Measurements from ENCODE around the gene SEMA5B. TPM values are rescaled to one million over a fixed set of nuclear protein-coding genes. Genes with fewer than 3 reads are reported as not detected.
A peak's percentile ranks its signal among the peaks of the same experiment; 100 is the strongest.

The SEMA5B gene
- total RNA-seq, 1 donor from 2014 or later, result 68.8 TPM

- Mint-ChIP-seq H3K27me3 (ENCODE audit: low read depth) (peaks cover 5% of the 10 kb centered on the region), H3K4me1 (ENCODE audit: low read depth) (peaks cover 34% of the 10 kb centered on the region), H3K4me3 (ENCODE audit: unreplicated experiment) (no peak overlapping the region), H3K27ac (ENCODE audit: unreplicated experiment) (no peak overlapping the region), H3K36me3 (ENCODE audit: low read depth) (no peaks in the 10 kb centered on the region), H3K9me3 (ENCODE audit: low read depth) (no peaks in the 10 kb centered on the region)
- TF ChIP-seq, protein P1, sequence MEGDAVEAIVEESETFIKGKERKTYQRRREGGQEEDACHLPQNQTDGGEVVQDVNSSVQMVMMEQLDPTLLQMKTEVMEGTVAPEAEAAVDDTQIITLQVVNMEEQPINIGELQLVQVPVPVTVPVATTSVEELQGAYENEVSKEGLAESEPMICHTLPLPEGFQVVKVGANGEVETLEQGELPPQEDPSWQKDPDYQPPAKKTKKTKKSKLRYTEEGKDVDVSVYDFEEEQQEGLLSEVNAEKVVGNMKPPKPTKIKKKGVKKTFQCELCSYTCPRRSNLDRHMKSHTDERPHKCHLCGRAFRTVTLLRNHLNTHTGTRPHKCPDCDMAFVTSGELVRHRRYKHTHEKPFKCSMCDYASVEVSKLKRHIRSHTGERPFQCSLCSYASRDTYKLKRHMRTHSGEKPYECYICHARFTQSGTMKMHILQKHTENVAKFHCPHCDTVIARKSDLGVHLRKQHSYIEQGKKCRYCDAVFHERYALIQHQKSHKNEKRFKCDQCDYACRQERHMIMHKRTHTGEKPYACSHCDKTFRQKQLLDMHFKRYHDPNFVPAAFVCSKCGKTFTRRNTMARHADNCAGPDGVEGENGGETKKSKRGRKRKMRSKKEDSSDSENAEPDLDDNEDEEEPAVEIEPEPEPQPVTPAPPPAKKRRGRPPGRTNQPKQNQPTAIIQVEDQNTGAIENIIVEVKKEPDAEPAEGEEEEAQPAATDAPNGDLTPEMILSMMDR (IDR thresholded peaks at IDR 0.05), result no peak
- no peak for DNase-seq (ENCODE audit: low spot score)
Measured at GRCh38 chr3:123034120-123034519, 6.6 kb upstream of the SEMA5B start.

GRCh38 chr3:123032057-123032456, 4.5 kb upstream of the SEMA5B start:
- H3K36me3 Mint-ChIP-seq (ENCODE audit: low read depth), result no peaks in the 10 kb centered on the region
- H3K4me3 Mint-ChIP-seq (ENCODE audit: unreplicated experiment), result no peak overlapping the region
- TF ChIP-seq, protein P1 (IDR thresholded peaks at IDR 0.05), result no peak
- H3K9me3 Mint-ChIP-seq (ENCODE audit: low read depth), result no peaks in the 10 kb centered on the region
- H3K27ac Mint-ChIP-seq (ENCODE audit: unreplicated experiment), result no peak overlapping the region
- H3K27me3 Mint-ChIP-seq (ENCODE audit: low read depth), result peaks cover 10% of the 10 kb centered on the region
- H3K4me1 Mint-ChIP-seq (ENCODE audit: low read depth), result peaks cover 29% of the 10 kb centered on the region
- DNase-seq (ENCODE audit: low spot score), result no peak

DNA sequence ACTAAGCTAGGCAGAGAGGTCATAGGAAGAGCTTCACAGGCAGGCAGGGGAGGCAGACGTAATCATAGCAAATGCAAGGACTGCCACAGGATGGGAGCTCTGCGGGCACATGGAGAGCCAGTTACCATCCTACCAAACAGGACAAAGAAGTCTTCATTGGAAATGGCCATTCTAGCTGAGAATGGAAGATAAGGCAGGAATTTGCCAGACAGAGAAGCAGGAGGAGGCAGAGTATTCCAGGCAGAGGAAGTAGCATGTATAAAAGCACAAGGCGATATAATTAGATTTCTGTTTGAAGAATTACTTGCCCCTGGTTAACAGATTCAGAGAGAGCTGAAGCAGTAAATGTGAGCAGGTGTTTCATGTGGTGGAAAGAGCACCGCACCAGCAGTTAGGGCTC, 3.5 kb upstream of the SEMA5B start:
- TF ChIP-seq, protein P1 (IDR thresholded peaks at IDR 0.05), result no peak
- no peaks in the 10 kb centered on the region for H3K9me3 Mint-ChIP-seq (ENCODE audit: low read depth)
- H3K27me3 Mint-ChIP-seq (ENCODE audit: low read depth), result peaks cover 13% of the 10 kb centered on the region
- no peak overlapping the region for H3K27ac Mint-ChIP-seq (ENCODE audit: unreplicated experiment)
- no peaks in the 10 kb centered on the region for H3K36me3 Mint-ChIP-seq (ENCODE audit: low read depth)
- DNase-seq (ENCODE audit: low spot score), result no peak
- peaks cover 26% of the 10 kb centered on the region for H3K4me1 Mint-ChIP-seq (ENCODE audit: low read depth)
- H3K4me3 Mint-ChIP-seq (ENCODE audit: unreplicated experiment), result no peak overlapping the region

DNA sequence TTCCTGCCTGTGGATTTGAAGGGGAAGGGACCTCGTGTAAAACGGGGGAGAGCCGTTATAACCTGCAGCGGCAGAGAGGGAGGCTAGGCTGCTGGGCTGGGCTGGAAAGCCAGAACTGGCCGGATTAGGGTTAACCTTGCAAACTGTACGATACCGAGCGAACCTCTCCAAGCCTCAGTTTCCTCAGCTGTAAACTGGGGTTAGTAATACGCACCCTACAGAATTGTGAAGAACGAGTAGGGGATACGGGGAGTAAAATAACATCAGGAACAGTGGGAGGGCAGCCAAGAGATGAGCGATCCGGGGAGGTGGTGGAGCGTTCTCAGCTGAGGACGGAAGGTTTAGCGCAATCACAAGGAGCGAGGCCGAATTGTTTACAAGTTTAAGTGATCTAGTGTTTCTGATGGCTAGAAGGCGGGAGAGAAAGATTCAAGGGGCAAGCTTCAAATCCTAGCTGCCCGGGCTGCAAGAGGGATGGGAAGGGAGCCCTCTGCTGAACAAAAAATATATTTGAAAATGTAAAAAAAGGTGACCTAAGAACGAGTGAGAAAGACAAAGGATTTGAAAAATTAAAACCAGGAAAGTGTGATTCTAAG, 768 bp upstream of the SEMA5B start:
- Mint-ChIP-seq H3K27ac (ENCODE audit: unreplicated experiment) (peak overlapping the region; percentile 12), H3K4me1 (ENCODE audit: low read depth) (peaks cover 27% of the 10 kb centered on the region)

GRCh38 chr3:123026565-123027291, 835 bp downstream of the SEMA5B start:
- peaks cover 11% of the 10 kb centered on the region for H3K36me3 Mint-ChIP-seq (ENCODE audit: low read depth)
- H3K4me1 Mint-ChIP-seq (ENCODE audit: low read depth), result peaks cover 27% of the 10 kb centered on the region
- no peak for DNase-seq (ENCODE audit: low spot score)
- peaks cover 44% of the 10 kb centered on the region for H3K27me3 Mint-ChIP-seq (ENCODE audit: low read depth)
- H3K27ac Mint-ChIP-seq (ENCODE audit: unreplicated experiment), result peak overlapping the region; percentile 49
- TF ChIP-seq, protein P1 (IDR thresholded peaks at IDR 0.05), result no peak
- peak overlapping the region; percentile 84 for H3K4me3 Mint-ChIP-seq (ENCODE audit: unreplicated experiment)
- H3K9me3 Mint-ChIP-seq (ENCODE audit: low read depth), result no peaks in the 10 kb centered on the region

More for the DNA sequence above, 768 bp upstream of the SEMA5B start:
- H3K36me3 Mint-ChIP-seq (ENCODE audit: low read depth), result peaks cover 6% of the 10 kb centered on the region
- DNase-seq (ENCODE audit: low spot score), result no peak
- peak overlapping the region; percentile 84 for H3K4me3 Mint-ChIP-seq (ENCODE audit: unreplicated experiment)
- H3K9me3 Mint-ChIP-seq (ENCODE audit: low read depth), result no peaks in the 10 kb centered on the region
- H3K27me3 Mint-ChIP-seq (ENCODE audit: low read depth), result peaks cover 37% of the 10 kb centered on the region
- TF ChIP-seq, protein P1 (IDR thresholded peaks at IDR 0.05), result peak; percentile 86
